HepG2 (cell line): ENCODE measurements around the gene LMCD1. TPM values are rescaled to one million over a fixed set of nuclear protein-coding genes. Genes with fewer than 3 reads are reported as not detected.

Source experiments
- CREM ChIP-seq, 2 experiments: sonication (generic) in 1 of 2; formaldehyde crosslinking in 1 of 2; IDR thresholded peaks; 2 replicates each; pipeline versions ENCODE4 v1.4.0 to v1.6.1; 2016 to 2020; ENCODE audit warnings: antibody characterized with exemption in 1 of 2, mild to moderate bottlenecking in 1 of 2, missing genetic modification reagents in 1 of 2
- GFI1 ChIP-seq: sonication (generic); formaldehyde crosslinking; IDR thresholded peaks from 2 replicates; pipeline ENCODE4 v1.5.0; 2020; ENCODE audit warnings: missing genetic modification reagents, mild to moderate bottlenecking, borderline replicate concordance
- MAZ ChIP-seq, 2 experiments: sonication (generic) in 1 of 2; formaldehyde crosslinking in 1 of 2; IDR thresholded peaks; 2 replicates each; pipeline versions ENCODE4 v1.5.0 to v1.6.1; 2012 to 2020; ENCODE audit warnings: low read depth in 2 of 2, mild to moderate bottlenecking in 2 of 2, borderline replicate concordance in 1 of 2, improper control_type of control experiment in 1 of 2, low read length in 1 of 2, missing genetic modification reagents in 1 of 2, moderate library complexity in 1 of 2
- ZBTB8A ChIP-seq: sonication (generic); formaldehyde crosslinking; IDR thresholded peaks from 2 replicates; pipeline ENCODE4 v1.4.0; 2020; ENCODE audit warnings: mild to moderate bottlenecking, low read depth, missing genetic modification reagents, borderline replicate concordance
- ZNF180 ChIP-seq: sonication (generic); formaldehyde crosslinking; IDR thresholded peaks from 2 replicates; pipeline ENCODE4 v1.4.0; 2020; ENCODE audit warnings: low read depth, missing genetic modification reagents, borderline replicate concordance
- ZNF570 ChIP-seq: sonication (generic); formaldehyde crosslinking; IDR thresholded peaks from 2 replicates; pipeline ENCODE4 v1.4.0; 2020; ENCODE audit warnings: mild to moderate bottlenecking, missing genetic modification reagents, borderline replicate concordance
- ZNF615 ChIP-seq: sonication (generic); formaldehyde crosslinking; IDR thresholded peaks from 2 replicates; pipeline ENCODE4 v1.5.0; 2020; ENCODE audit warnings: mild to moderate bottlenecking, missing genetic modification reagents, borderline replicate concordance
- ZNF768 ChIP-seq: sonication (generic); formaldehyde crosslinking; IDR thresholded peaks from 2 replicates; pipeline ENCODE4 v1.4.0; 2020; ENCODE audit warnings: missing genetic modification reagents
- ZSCAN20 ChIP-seq: sonication (generic); formaldehyde crosslinking; IDR thresholded peaks from 2 replicates; pipeline ENCODE4 v1.4.0; 2020; ENCODE audit warnings: missing genetic modification reagents, mild to moderate bottlenecking, borderline replicate concordance
- polyA plus RNA-seq, 8 experiments: library from polyadenylated mRNA; depleted of rRNA in 3 of 8; stranded (reverse) in 7 of 8; unstranded in 1 of 8; fragments of >200 nt; fragmentation: Illumina TruSeq in 4 of 8; extraction: Trizol in 4 of 8; gene quantifications; 2 replicates each; pipeline versions ENCODE4 v1.2.1 to v1.2.3, GENCODE V29; 2011 to 2016; ENCODE audit warnings: low read depth in 4 of 8, missing spikeins in 1 of 8, mixed read lengths in 1 of 8; ENCODE audit not compliant: insufficient read depth in 1 of 8
- total RNA-seq, 5 experiments: library from RNA; depleted of rRNA; stranded (reverse); fragments of >200 nt; fragmentation: Illumina TruSeq; extraction: Trizol; gene quantifications; 2 replicates each; pipeline ENCODE4 v1.2.3, GENCODE V29; 2016; ENCODE audit warnings: low read depth in 1 of 5
- TF ChIP-seq, protein P1 (sequence below): sonication (generic); formaldehyde crosslinking; IDR thresholded peaks from one replicate; pipeline ENCODE4 v1.5.1; 2020; ENCODE audit warnings: mild to moderate bottlenecking, missing genetic modification reagents; ENCODE audit errors: not compliant biosample characterization
- TF ChIP-seq, protein P2 (sequence below): sonication (generic); formaldehyde crosslinking; IDR thresholded peaks from 2 replicates; pipeline ENCODE4 v1.8.1; 2023; ENCODE audit warnings: missing genetic modification reagents, inconsistent platforms, borderline replicate concordance
- TF ChIP-seq, protein P3 (sequence below): sonication (generic); formaldehyde crosslinking; IDR thresholded peaks from 2 replicates; pipeline ENCODE4 v1.4.0; 2020; ENCODE audit warnings: mild to moderate bottlenecking, low read depth, missing genetic modification reagents

LMCD1 gene
- total and polyA plus RNA-seq, 2 of the 13 experiments (the other 11 are each of a cell fraction or from before 2014, with no cell fraction given), result 6.2 to 7.1 TPM

- TF ChIP-seq, protein P1, sequence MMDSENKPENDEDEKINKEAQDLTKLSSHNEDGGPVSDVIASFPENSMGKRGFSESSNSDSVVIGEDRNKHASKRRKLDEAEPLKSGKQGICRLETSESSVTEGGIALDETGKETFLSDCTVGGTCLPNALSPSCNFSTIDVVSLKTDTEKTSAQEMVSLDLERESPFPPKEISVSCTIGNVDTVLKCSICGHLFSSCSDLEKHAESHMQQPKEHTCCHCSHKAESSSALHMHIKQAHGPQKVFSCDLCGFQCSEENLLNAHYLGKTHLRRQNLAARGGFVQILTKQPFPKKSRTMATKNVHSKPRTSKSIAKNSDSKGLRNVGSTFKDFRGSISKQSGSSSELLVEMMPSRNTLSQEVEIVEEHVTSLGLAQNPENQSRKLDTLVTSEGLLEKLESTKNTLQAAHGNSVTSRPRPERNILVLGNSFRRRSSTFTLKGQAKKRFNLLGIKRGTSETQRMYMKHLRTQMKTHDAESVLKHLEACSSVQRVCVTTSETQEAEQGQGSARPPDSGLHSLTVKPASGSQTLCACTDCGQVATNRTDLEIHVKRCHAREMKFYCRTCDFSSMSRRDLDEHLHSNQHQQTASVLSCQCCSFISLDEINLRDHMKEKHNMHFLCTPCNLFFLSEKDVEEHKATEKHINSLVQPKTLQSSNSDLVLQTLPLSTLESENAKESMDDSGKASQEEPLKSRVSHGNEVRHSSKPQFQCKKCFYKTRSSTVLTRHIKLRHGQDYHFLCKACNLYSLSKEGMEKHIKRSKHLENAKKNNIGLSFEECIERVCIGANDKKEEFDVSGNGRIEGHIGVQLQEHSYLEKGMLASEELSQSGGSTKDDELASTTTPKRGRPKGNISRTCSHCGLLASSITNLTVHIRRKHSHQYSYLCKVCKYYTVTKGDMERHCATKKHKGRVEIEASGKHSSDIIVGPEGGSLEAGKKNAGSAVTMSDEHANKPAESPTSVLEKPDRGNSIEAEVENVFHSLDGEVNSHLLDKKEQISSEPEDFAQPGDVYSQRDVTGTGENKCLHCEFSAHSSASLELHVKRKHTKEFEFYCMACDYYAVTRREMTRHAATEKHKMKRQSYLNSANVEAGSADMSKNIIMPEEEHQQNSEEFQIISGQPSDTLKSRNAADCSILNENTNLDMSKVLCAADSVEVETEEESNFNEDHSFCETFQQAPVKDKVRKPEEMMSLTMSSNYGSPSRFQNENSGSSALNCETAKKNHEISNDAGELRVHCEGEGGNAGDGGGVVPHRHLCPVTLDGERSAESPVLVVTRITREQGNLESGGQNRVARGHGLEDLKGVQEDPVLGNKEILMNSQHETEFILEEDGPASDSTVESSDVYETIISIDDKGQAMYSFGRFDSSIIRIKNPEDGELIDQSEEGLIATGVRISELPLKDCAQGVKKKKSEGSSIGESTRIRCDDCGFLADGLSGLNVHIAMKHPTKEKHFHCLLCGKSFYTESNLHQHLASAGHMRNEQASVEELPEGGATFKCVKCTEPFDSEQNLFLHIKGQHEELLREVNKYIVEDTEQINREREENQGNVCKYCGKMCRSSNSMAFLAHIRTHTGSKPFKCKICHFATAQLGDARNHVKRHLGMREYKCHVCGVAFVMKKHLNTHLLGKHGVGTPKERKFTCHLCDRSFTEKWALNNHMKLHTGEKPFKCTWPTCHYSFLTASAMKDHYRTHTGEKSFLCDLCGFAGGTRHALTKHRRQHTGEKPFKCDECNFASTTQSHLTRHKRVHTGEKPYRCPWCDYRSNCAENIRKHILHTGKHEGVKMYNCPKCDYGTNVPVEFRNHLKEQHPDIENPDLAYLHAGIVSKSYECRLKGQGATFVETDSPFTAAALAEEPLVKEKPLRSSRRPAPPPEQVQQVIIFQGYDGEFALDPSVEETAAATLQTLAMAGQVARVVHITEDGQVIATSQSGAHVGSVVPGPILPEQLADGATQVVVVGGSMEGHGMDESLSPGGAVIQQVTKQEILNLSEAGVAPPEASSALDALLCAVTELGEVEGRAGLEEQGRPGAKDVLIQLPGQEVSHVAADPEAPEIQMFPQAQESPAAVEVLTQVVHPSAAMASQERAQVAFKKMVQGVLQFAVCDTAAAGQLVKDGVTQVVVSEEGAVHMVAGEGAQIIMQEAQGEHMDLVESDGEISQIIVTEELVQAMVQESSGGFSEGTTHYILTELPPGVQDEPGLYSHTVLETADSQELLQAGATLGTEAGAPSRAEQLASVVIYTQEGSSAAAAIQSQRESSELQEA (CRISPR knock-in tag), result no peak
- TF ChIP-seq ZNF570 (CRISPR knock-in tag) (no peak), CREM (IDR thresholded peaks at IDR 0.05) (no peak), CREM (CRISPR knock-in tag; IDR thresholded peaks at IDR 0.05) (no peak), ZNF615 (CRISPR knock-in tag) (no peak), ZBTB8A (CRISPR knock-in tag) (no peak), ZSCAN20 (no peak), MAZ (IDR thresholded peaks at IDR 0.05; ENCODE audit: borderline replicate concordance, low read depth, low read length) (no peak), MAZ (CRISPR knock-in tag; IDR thresholded peaks at IDR 0.05; ENCODE audit: low read depth) (no peak), GFI1 (CRISPR knock-in tag) (no peak), ZNF768 (CRISPR knock-in tag) (no peak), ZNF180 (CRISPR knock-in tag) (no peak)
- TF ChIP-seq, protein P2, sequence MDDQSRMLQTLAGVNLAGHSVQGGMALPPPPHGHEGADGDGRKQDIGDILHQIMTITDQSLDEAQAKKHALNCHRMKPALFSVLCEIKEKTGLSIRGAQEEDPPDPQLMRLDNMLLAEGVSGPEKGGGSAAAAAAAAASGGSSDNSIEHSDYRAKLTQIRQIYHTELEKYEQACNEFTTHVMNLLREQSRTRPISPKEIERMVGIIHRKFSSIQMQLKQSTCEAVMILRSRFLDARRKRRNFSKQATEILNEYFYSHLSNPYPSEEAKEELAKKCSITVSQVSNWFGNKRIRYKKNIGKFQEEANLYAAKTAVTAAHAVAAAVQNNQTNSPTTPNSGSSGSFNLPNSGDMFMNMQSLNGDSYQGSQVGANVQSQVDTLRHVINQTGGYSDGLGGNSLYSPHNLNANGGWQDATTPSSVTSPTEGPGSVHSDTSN (CRISPR knock-in tag), result no peak
- TF ChIP-seq, protein P3, sequence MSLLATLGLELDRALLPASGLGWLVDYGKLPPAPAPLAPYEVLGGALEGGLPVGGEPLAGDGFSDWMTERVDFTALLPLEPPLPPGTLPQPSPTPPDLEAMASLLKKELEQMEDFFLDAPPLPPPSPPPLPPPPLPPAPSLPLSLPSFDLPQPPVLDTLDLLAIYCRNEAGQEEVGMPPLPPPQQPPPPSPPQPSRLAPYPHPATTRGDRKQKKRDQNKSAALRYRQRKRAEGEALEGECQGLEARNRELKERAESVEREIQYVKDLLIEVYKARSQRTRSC (CRISPR knock-in tag), result no peak
These were observed 41.4 kb upstream of the LMCD1 start (continued) for GRCh38 chr3:8460050-8460708.
